CD8-positive, alpha-beta memory T cell (primary cell): Measurements from ENCODE around the gene KCNG1. TPM values are rescaled to one million over a fixed set of nuclear protein-coding genes. Genes with fewer than 3 reads are reported as not detected.

Experiments
- CTCF ChIA-PET: fragments of 350-600 bp; sonication (Branson Sonifier 250); formaldehyde crosslinking; loops from one replicate; lab custom pipeline; 2021; ENCODE audit warnings: antibody characterized with exemption; lab: Charles Lee
- POLR2A ChIA-PET: fragments of 350-600 bp; sonication (Branson Sonifier 250); formaldehyde crosslinking; loops from one replicate; lab custom pipeline; 2021; ENCODE audit warnings: antibody characterized with exemption; lab: Charles Lee
- DNase-seq, 5 donors: peaks; one replicate each; pipeline versions ENCODE4 v3.0.0 to v3.0.0-alpha.2; 2020 to 2022; ENCODE audit warnings: mixed read lengths in 1 of 5
- H3K27ac ChIP-seq: one replicate; pipeline ENCODE4 v1.7.0; 2013; ENCODE audit warnings: low read depth, mild to moderate bottlenecking, low read length, moderate library complexity
- H3K27me3 ChIP-seq: 2 replicates; pipeline ENCODE4 v1.7.0; 2013; ENCODE audit warnings: low read length, mild to moderate bottlenecking; ENCODE audit not compliant: insufficient read depth, poor library complexity, severe bottlenecking
- H3K36me3 ChIP-seq: 2 replicates; pipeline ENCODE4 v1.7.0; 2013; ENCODE audit warnings: mild to moderate bottlenecking, low read length, moderate library complexity; ENCODE audit not compliant: insufficient read depth
- H3K4me1 ChIP-seq: 2 replicates; pipeline ENCODE4 v1.7.0; 2013; ENCODE audit warnings: mild to moderate bottlenecking, low read length, moderate library complexity; ENCODE audit not compliant: insufficient read depth
- H3K4me3 ChIP-seq: 2 replicates; pipeline ENCODE4 v1.7.0; 2013; ENCODE audit warnings: mild to moderate bottlenecking, low read length
- H3K9me3 ChIP-seq: 2 replicates; pipeline ENCODE4 v1.7.0; 2013; ENCODE audit warnings: mild to moderate bottlenecking, low read length
- H3K27ac Mint-ChIP-seq, 8 donors: one replicate each; pipeline ENCODE4 v1.8.0; 2020 to 2021; ENCODE audit warnings: mixed read lengths in 8 of 8, mild to moderate bottlenecking in 6 of 8, inconsistent platforms in 3 of 8, moderate library complexity in 3 of 8
- H3K27me3 Mint-ChIP-seq, 2 donors: one replicate each; pipeline ENCODE4 v1.8.0; 2020 to 2021; ENCODE audit warnings: mixed read lengths in 2 of 2, mild to moderate bottlenecking in 1 of 2, moderate library complexity in 1 of 2
- H3K36me3 Mint-ChIP-seq, 3 donors: one replicate each; pipeline ENCODE4 v1.8.0; 2020 to 2021; ENCODE audit warnings: mixed read lengths in 3 of 3, inconsistent platforms in 1 of 3, mild to moderate bottlenecking in 1 of 3
- H3K4me1 Mint-ChIP-seq, 3 donors: one replicate each; pipeline ENCODE4 v1.8.0; 2020 to 2021; ENCODE audit warnings: mixed read lengths in 3 of 3, inconsistent platforms in 1 of 3, mild to moderate bottlenecking in 1 of 3
- H3K4me3 Mint-ChIP-seq, 7 donors: one replicate each; pipeline ENCODE4 v1.8.0; 2020 to 2021; ENCODE audit warnings: mixed read lengths in 7 of 7, mild to moderate bottlenecking in 6 of 7, moderate library complexity in 4 of 7, inconsistent platforms in 2 of 7
- H3K9me3 Mint-ChIP-seq, 5 donors: one replicate each; pipeline ENCODE4 v1.8.0; 2020 to 2022; ENCODE audit warnings: mixed read lengths in 5 of 5, mild to moderate bottlenecking in 3 of 5, moderate library complexity in 2 of 5, inconsistent platforms in 1 of 5
- polyA plus RNA-seq: library from polyadenylated mRNA; unstranded; fragments of 300-500 nt; fragmentation: Illumina TruSeq; gene quantifications from one replicate; pipeline ENCODE4 v1.2.3, GENCODE V29; 2021
- total RNA-seq, 2 experiments: library from RNA; stranded (reverse); gene quantifications; one replicate each; pipeline ENCODE4 v1.2.3, GENCODE V29; 2021

The KCNG1 gene
- total and polyA plus RNA-seq, 3 experiments from 2014 or later, result 3.4 to 4.5 TPM; not detected in 1

DNA sequence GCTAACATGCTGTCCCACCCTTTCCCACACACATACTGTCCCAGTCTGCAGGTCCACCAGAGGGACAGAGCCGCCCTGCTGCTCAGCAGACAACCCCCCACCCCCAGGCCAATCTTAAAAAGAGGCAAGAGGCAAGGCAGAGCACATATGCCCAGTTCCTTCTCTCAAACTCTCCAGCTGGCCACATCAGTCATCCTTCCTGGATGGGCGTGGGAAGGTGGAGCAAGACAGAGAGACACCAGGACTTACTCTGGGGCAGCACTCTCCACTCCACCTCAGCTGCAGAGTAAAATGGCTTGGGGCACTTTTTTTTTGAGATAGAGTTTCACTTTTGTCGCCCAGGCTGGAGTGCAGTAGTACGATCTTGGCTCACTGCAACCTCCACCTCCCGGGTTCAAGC, 53.5 kb downstream of the KCNG1 start:
- POLR2A ChIA-PET, result interaction anchor here (0.7 kb wide), 1 partner anchor 84 kb away, joined by 3 read pairs; no protein-coding TSS in a partner anchor

DNA sequence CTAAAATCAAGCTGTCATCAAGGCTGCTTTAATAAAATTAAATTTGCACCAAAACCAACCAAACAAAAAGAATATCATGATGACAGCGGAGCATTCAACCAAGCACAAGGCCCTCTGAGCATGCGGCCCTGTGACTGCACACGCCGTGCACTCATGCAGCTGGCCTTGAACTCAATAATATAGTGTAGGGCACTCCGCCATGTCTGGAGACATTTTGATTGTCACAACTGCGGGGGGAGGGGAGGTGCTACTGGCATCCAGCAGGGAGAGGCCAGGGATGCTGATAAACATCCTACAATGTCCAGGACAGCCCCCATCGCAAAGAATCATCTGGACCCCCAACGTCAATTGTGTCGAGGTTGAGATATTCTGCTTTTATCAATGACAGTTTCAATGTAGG, 54.6 kb downstream of the KCNG1 start:
- Histone ChIP-seq H3K9me3 (no peaks in the 10 kb centered on the region), H3K27ac (no peak overlapping the region), H3K4me1 (no peaks in the 10 kb centered on the region), H3K27me3 (no peaks in the 10 kb centered on the region), H3K4me3 (no peak overlapping the region), H3K36me3 (no peaks in the 10 kb centered on the region)
- Mint-ChIP-seq H3K36me3 (peaks cover 0 to 2% (median 0%) of the 10 kb centered on the region in 3 donors), H3K9me3 (no peaks in the 10 kb centered on the region), H3K27ac (no peak overlapping the region), H3K4me1 (peaks cover 0 to 2% (median 0%) of the 10 kb centered on the region in 3 donors), H3K27me3 (peaks cover 4 to 11% of the 10 kb centered on the region in 2 donors), H3K4me3 (no peak overlapping the region)
- DNase-seq, result no peak
- ChIA-PET POLR2A (no interaction called here), CTCF (interaction anchor here (1.1 to 1.6 kb wide), 3 partner anchors 9 to 174 kb away, joined by 3 to 4 read pairs (median 4); partner anchors contain the start of genes BCAS4 and MOCS3)

More for the DNA sequence above, 53.5 kb downstream of the KCNG1 start:
- DNase-seq, result no peak
- Histone ChIP-seq H3K9me3 (no peaks in the 10 kb centered on the region), H3K36me3 (no peaks in the 10 kb centered on the region), H3K4me1 (no peaks in the 10 kb centered on the region), H3K4me3 (no peak overlapping the region), H3K27ac (no peak overlapping the region), H3K27me3 (no peaks in the 10 kb centered on the region)
- CTCF ChIA-PET, result interaction anchor here (1.4 kb wide), 1 partner anchor 11 kb away, joined by 4 read pairs; no protein-coding TSS in a partner anchor
- no peaks in the 10 kb centered on the region for H3K36me3 Mint-ChIP-seq
- H3K9me3 Mint-ChIP-seq, result no peaks in the 10 kb centered on the region
- H3K4me1 Mint-ChIP-seq, result no peaks in the 10 kb centered on the region
- peaks cover 4 to 12% of the 10 kb centered on the region in 2 donors for H3K27me3 Mint-ChIP-seq
- H3K27ac Mint-ChIP-seq, result no peak overlapping the region
- no peak overlapping the region for H3K4me3 Mint-ChIP-seq

- H3K9me3 ChIP-seq, result no peaks in the 10 kb centered on the region
- POLR2A ChIA-PET, result no interaction called here
- Mint-ChIP-seq H3K4me3 (no peak overlapping the region), H3K4me1 (peaks cover 0 to 4% (median 0%) of the 10 kb centered on the region in 3 donors), H3K27me3 (peaks cover 2 to 6% of the 10 kb centered on the region in 2 donors), H3K27ac (no peak overlapping the region), H3K36me3 (peaks cover 0 to 3% (median 0%) of the 10 kb centered on the region in 3 donors), H3K9me3 (no peaks in the 10 kb centered on the region)
- H3K4me1 ChIP-seq, result no peaks in the 10 kb centered on the region
- CTCF ChIA-PET, result interaction anchor here (1.1 to 1.6 kb wide), 2 partner anchors 9 to 36 kb away, joined by 3 read pairs; partner anchors contain the start of genes ADNP and MOCS3
- no peaks in the 10 kb centered on the region for H3K36me3 ChIP-seq
- no peak overlapping the region for H3K27ac ChIP-seq
- H3K4me3 ChIP-seq, result no peak overlapping the region
- DNase-seq, result no peak
- no peaks in the 10 kb centered on the region for H3K27me3 ChIP-seq
These were observed 55.3 kb downstream of the KCNG1 start for GRCh38 chr20:50967586-50967985.

DNA sequence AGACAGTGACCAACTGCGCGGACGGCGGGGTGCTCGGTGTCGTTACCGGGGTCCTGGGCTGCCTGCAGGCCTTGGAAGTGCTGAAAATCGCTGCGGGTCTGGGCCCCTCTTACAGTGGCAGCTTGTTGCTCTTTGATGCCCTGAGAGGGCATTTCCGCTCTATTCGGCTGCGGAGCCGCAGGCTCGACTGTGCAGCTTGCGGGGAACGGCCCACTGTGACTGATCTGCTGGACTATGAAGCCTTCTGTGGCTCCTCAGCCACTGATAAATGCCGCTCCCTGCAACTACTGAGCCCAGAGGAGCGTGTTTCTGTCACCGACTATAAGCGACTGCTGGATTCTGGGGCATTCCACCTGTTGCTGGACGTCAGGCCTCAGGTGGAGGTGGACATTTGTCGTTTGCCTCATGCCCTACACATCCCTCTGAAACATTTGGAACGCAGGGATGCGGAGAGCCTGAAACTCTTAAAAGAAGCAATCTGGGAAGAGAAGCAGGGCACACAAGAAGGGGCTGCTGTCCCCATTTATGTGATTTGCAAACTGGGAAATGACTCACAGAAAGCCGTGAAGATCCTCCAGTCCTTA, 63.3 kb downstream of the KCNG1 start:
- H3K36me3 Mint-ChIP-seq, result peaks cover 0 to 40% (median 7%) of the 10 kb centered on the region in 3 donors
- no peak for DNase-seq
- Histone ChIP-seq H3K4me3 (peak overlapping the region; percentile 91), H3K9me3 (no peaks in the 10 kb centered on the region), H3K27me3 (no peaks in the 10 kb centered on the region), H3K4me1 (peaks cover 34% of the 10 kb centered on the region), H3K27ac (peak overlapping the region; percentile 97), H3K36me3 (peaks cover 4% of the 10 kb centered on the region)
- H3K27ac Mint-ChIP-seq, result peak overlapping the region; percentile 47 to 100 (median 100)
- no peaks in the 10 kb centered on the region for H3K27me3 Mint-ChIP-seq
- CTCF ChIA-PET, result interaction anchor here (4.6 kb wide), 1 partner anchor 29 kb away, joined by 51 read pairs; the partner anchor contains the start of gene ADNP
- no peaks in the 10 kb centered on the region for H3K9me3 Mint-ChIP-seq
- POLR2A ChIA-PET, result interaction anchor here (3.1 to 3.3 kb wide), 2 partner anchors 28 to 165 kb away, joined by 26 to 87 read pairs; partner anchors contain the start of genes ADNP and BCAS4
- peak overlapping the region; percentile 95 to 98 (median 98) for H3K4me3 Mint-ChIP-seq
- peaks cover 48 to 74% (median 68%) of the 10 kb centered on the region in 3 donors for H3K4me1 Mint-ChIP-seq

DNA sequence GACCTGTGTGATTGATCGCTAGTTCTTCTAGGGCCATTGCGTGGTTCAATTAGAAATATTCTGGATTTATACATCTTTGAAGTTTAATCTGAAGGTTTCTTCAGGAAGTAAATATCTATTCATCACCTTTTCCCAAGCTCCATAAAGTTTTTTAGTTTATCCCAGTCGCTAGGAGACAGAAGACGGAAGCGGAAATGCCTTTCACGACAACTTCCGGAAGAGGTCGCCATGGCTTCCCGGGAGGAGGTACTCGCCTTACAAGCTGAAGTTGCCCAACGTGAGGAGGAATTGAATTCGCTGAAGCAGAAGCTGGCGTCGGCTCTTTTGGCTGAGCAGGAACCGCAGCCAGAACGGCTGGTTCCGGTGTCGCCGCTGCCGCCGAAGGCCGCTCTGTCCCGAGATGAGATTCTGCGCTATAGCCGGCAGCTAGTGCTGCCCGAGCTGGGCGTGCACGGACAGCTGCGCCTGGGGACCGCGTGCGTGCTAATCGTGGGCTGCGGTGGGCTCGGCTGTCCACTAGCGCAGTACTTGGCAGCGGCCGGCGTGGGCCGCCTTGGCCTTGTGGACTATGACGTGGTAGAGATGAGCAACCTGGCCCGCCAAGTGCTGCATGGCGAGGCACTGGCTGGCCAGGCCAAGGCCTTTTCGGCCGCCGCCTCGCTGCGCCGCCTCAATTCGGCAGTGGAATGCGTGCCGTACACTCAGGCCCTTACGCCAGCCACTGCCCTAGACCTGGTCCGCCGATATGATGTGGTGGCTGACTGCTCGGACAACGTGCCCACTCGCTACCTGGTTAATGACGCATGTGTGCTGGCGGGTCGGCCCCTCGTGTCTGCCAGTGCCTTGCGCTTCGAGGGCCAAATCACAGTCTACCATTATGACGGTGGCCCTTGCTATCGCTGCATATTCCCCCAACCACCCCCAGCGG, 64.0 kb downstream of the KCNG1 start, which contains the start of gene MOCS3:
MOCS3 (plus strand) TSS at position 204 of the 928 bp plus-strand sequence; CDS start at position 229, 25 bp downstream.
- CTCF ChIA-PET, result interaction anchor here (0.8 to 4.6 kb wide), 8 partner anchors 9 to 168 kb away, joined by 3 to 51 read pairs (median 8); partner anchors contain the start of genes ADNP and BCAS4
- H3K36me3 Mint-ChIP-seq, result peaks cover 0 to 46% (median 7%) of the 10 kb centered on the region in 3 donors
- peak within 1 kb of the TSS; percentile 95 to 98 (median 98) for H3K4me3 Mint-ChIP-seq
- Histone ChIP-seq H3K4me1 (peaks cover 34% of the 10 kb centered on the region), H3K9me3 (no peaks in the 10 kb centered on the region), H3K36me3 (peaks cover 12% of the 10 kb centered on the region), H3K4me3 (peak within 1 kb of the TSS; percentile 91), H3K27ac (peak within 1 kb of the TSS; percentile 97), H3K27me3 (no peaks in the 10 kb centered on the region)
- POLR2A ChIA-PET, result interaction anchor here (0.6 to 3.3 kb wide), 10 partner anchors 21 to 767 kb away, joined by 3 to 87 read pairs (median 4); partner anchors contain the start of genes ADNP, BCAS4 and PARD6B
- H3K4me1 Mint-ChIP-seq, result peaks cover 51 to 80% (median 68%) of the 10 kb centered on the region in 3 donors
- no peaks in the 10 kb centered on the region for H3K9me3 Mint-ChIP-seq
- peak within 1 kb of the TSS; percentile 99 to 100 (median 100) for H3K27ac Mint-ChIP-seq
- no peaks in the 10 kb centered on the region for H3K27me3 Mint-ChIP-seq
- peak; percentile 77 to 92 (median 90) for DNase-seq

DNA sequence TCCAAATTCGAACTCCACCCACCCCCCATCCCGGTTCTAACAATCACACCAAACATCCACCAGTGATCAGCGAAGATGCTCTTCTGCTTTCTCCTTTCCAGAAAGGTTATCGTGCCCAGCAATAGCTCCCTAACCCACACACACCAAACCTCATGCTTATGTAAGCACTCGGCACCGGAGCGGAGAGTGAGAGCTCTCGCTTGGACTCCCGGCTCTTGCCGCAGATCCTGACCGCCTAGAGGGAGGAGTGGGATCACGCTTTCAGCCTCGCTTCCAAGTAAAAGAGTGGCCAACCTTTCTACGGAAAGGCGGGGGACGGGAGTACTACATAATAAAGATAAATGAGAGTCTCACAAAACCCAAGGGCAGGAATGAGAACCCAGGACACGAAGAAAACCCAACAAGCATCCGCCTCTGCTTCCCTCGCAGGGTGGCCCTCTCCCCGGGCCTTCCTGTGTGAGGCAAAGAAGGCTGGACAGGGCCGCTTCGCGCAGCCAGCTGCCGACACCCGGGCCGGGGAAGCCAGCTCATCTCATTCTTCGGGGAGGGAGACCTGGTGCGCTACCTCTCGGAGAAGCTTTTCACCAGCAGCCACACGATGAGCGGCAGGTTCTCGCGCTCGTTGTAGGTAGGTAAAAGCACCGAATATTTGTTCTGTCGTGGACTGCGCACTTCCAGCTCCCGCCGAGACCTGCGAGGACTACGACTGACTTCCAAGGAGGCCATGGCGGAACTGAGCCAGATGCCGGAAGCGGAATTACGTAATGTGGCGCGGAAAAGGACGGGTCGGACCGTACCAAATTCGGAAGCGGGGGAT, 64.9 kb downstream of the KCNG1 start, which contains the start of gene DPM1:
DPM1 (minus strand) TSS at position 735 of the 817 bp plus-strand sequence; CDS start at position 726, 9 bp downstream.
- Mint-ChIP-seq H3K27me3 (no peaks in the 10 kb centered on the region), H3K4me3 (peak within 1 kb of the TSS; percentile 95 to 98 (median 98)), H3K9me3 (no peaks in the 10 kb centered on the region), H3K36me3 (peaks cover 0 to 55% (median 8%) of the 10 kb centered on the region in 3 donors), H3K4me1 (peaks cover 55 to 79% (median 73%) of the 10 kb centered on the region in 3 donors), H3K27ac (peak within 1 kb of the TSS; percentile 99 to 100 (median 100))
- no peaks in the 10 kb centered on the region for H3K27me3 ChIP-seq
- H3K27ac ChIP-seq, result peak within 1 kb of the TSS; percentile 97
- POLR2A ChIA-PET, result interaction anchor here (0.6 to 3.3 kb wide), 9 partner anchors 20 to 767 kb away, joined by 3 to 87 read pairs (median 4); partner anchors contain the start of genes ADNP, BCAS4 and PARD6B
- peaks cover 16% of the 10 kb centered on the region for H3K36me3 ChIP-seq
- peak in 3 of 5 donors; percentile 83 to 93 (median 85) for DNase-seq
- no peaks in the 10 kb centered on the region for H3K9me3 ChIP-seq
- CTCF ChIA-PET, result interaction anchor here (1.1 to 4.6 kb wide), 8 partner anchors 10 to 168 kb away, joined by 3 to 51 read pairs (median 8); partner anchors contain the start of genes ADNP and BCAS4
- H3K4me1 ChIP-seq, result peaks cover 34% of the 10 kb centered on the region
- H3K4me3 ChIP-seq, result peak within 1 kb of the TSS; percentile 91
